ENCODE data around the gene GLS.
"Not testable (repeated sequence)": the region's sequence is repeated elsewhere in the genome, so short reads cannot be mapped to it uniquely, and the experiment has no call there.

GLS gene

GRCh38 chr2:190880378-190881083 lies at the start of gene GLS:
Gene GLS, plus strand, starts transcription at chr2:190880821. Its CDS starts 264 bp downstream, at chr2:190881085.
- DNase-seq (ENCODE audit: low read depth) = peak; percentile 92

GRCh38 chr2:190831941-190832340 lies 48.7 kb upstream of the GLS start:
- no peak for DNase-seq (ENCODE audit: low read depth)

DNA sequence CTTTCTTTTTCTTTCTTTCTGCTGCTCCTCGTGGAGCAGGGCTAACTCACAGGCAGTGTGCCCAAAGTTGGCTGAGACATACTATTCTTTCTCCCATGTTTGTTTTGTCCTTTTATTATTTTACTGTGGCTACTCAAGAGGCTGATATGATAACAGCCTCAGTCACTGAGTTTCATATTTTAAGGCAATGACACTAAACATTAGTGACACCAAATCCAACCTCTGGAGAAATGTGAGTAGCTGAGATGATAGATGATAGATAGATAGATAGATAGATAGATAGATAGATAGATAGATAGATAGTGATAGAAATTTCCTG lies 45.8 kb upstream of the GLS start:
- no peak for DNase-seq (ENCODE audit: low read depth)

- no peak for DNase-seq (ENCODE audit: low read depth)
Measured at GRCh38 chr2:190835303-190835930, 45.2 kb upstream of the GLS start.

GRCh38 chr2:190836767-190837166 lies 43.9 kb upstream of the GLS start:
- DNase-seq (ENCODE audit: low read depth) = no peak

DNA sequence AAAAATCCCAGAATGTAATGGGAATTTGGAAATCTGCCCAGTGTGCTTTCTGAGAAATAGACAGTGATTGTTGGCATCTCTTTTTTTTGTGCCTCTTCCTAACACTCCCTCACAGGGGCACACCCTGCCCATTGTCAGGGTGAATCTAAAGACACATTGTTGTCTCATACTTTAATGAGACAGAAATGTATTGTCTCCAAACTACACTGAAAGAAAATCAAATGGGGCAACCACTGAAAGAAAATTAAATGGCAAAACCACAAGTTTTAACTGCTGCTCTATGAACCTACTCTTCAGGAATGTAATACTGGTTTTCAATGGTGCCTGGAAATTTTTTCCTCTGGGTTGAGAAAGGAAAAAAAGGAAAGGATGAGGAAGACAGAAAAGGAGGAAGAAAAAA lies 43.2 kb upstream of the GLS start:
- no peak for DNase-seq (ENCODE audit: low read depth)

GRCh38 chr2:190837952-190838361 lies 42.7 kb upstream of the GLS start:
- DNase-seq (ENCODE audit: low read depth) = no peak

GRCh38 chr2:190838492-190838910 lies 42.1 kb upstream of the GLS start:
- no peak for DNase-seq (ENCODE audit: low read depth)

DNA sequence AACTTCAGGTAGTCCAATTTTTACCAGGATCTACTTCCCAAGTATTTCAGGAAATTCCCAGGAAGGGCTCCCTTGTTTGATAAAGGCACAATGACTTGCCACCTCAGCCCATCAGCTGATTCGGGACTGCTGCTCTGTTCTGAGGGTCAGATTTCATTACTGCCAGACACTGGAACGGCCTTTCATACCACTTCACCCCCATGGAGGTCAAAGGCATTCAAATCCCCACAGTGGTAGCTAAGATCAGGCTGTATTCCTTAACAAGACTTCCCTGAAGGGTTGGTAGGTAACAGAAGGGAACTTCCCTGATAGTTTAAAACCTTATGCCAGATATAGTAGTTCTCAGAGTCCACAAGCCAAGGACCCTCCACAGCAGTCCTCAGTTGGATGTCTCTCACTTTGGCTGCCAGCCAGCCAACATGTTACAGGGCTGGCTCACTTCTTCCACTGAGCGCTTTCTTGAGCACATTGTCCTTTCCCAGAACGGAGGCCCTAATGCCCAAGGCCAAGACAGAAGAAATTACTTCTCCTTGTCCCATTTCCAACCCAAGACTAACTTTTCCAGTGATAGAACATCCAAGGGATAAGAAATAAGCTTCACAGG lies 40.0 kb upstream of the GLS start:
- DNase-seq (ENCODE audit: low read depth) = no peak

- no peak for DNase-seq (ENCODE audit: low read depth)
Measured at GRCh38 chr2:190841707-190842505, 38.7 kb upstream of the GLS start.

DNA sequence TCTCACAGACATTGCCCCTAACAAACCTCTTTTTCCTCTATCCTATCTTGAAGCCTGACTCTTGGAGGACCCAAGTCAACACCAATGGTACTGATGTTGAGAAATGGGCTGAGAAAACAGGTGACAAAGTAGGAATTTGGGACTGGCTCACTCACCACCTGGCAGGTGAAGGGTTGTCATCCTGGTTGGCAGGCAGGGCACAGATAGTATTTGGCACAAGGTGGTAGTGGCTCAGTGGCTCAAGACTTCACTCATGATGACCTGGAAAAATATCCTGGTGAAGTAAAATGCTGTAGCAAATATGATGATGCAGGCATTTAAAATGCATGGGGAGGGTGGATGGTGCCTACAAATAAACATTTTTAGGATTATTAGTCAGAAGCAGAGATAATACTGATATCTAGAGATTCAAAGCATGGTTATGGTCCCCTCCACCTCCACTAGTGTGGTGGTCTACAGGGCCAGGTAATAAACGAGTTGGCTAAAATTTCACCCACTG lies 38.0 kb upstream of the GLS start:
- no peak for DNase-seq (ENCODE audit: low read depth)

GRCh38 chr2:190843890-190844699 lies 36.5 kb upstream of the GLS start:
- no peak for DNase-seq (ENCODE audit: low read depth)

DNA sequence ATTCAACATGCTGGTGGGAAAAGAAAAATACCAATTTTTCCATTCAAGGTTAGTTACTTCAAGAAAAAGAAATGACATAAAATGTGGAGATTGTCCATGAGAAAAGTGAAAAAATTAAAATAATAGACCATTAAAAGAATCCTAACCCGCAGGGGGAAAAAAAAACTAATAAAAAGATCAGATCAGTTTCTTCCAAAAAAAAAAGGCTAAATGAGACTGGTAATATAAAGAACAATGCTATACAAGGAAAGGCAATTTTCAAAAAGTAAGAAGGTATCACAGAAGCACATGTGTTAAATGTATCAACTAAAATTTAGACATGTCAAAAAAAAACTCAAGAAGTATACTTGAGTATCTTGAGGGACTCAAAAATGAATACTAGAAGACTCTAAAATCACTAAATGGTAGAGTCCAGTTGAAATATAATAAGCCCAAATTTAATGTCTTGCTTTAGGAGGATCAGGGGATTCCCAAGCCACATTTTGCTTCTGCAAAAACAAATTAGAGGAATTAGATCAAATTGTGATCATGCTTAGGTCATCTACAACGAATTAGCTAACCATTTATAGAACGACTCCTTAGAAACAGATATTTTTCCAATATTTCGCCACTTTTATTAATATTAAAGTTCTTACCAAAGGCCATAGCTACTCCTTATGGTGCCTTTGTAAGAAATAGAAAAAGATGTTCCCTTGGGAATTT lies 35.8 kb upstream of the GLS start:
- no peak for DNase-seq (ENCODE audit: low read depth)

DNA sequence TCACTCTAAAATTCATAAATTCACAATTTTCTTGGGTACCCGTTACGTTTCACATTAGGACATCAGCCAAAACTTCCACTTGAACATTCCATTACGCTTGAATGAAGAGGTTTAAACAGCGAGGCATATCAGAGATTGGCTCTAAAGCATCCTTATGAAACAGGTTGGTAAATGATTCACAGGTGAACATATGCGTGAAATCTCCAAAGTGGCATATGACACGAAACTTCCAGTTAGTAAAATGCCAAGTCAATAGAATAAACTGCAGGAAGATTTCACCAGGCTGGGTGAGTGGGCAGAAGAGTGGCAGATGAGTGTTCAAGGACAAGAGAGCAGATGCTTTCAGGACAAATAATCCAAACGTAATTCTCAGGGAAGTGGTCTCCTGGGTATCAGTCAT lies 33.9 kb upstream of the GLS start:
- DNase-seq (ENCODE audit: low read depth) = no peak

GRCh38 chr2:190847504-190848081 lies 33.0 kb upstream of the GLS start:
- DNase-seq (ENCODE audit: low read depth) = no peak

GRCh38 chr2:190849774-190850173 lies 30.8 kb upstream of the GLS start:
- DNase-seq (ENCODE audit: low read depth) = no peak

DNA sequence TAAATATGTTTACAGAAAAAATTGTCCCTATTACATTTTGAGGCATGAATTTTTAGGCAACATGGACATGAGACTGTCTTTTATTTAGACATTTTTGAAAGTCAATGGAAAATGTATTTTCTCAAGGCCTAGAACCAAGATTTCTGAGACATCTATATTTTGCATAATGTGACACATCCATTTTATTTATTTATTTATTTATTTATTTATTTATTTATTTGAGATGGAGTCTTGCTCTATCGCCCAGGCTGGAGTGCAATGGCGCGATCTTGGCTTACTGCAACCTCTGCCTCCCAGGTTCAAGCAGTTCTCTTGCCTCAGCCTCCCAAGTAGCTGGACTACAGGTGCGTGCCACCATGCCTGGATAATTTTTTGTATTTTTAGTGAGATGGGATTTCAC lies 27.6 kb upstream of the GLS start:
- not testable (repeated sequence) for DNase-seq (ENCODE audit: low read depth)

GRCh38 chr2:190853531-190854383 lies 26.9 kb upstream of the GLS start:
- no peak for DNase-seq (ENCODE audit: low read depth)

- no peak for DNase-seq (ENCODE audit: low read depth)
Measured at GRCh38 chr2:190854726-190855125, 25.9 kb upstream of the GLS start.

- no peak for DNase-seq (ENCODE audit: low read depth)
Measured at GRCh38 chr2:190855245-190855644, 25.4 kb upstream of the GLS start.
